H1 (cell line): Measurements from ENCODE around the gene CCNI. TPM values are rescaled to one million over a fixed set of nuclear protein-coding genes. Genes with fewer than 3 reads are reported as not detected.

Experiments
- CTCF ChIA-PET: fragments of 300-600 bp; sonication (Branson Sonifier 250); formaldehyde crosslinking; loops from one replicate; lab custom pipeline; 2021; ENCODE audit not compliant: partially characterized antibody; lab: Charles Lee
- POLR2A ChIA-PET: fragments of 300-600 bp; sonication (Branson Sonifier 250); formaldehyde crosslinking; loops from one replicate; lab custom pipeline; 2021; ENCODE audit warnings: inconsistent platforms; ENCODE audit not compliant: partially characterized antibody; lab: Charles Lee
- DNase-seq, 2 experiments: peaks; one replicate each; pipeline versions ENCODE4 v3.0.0 to v3.0.0-alpha.2; 2010 to 2022; ENCODE audit warnings: low spot score in 2 of 2, low read depth in 1 of 2, mixed read lengths in 1 of 2
- FAIRE-seq: peaks from 2 replicates; lab custom pipeline; 2011; peaks lifted over from hg19 to GRCh38; lab: Jason Lieb, UNC
- H2AFZ ChIP-seq: 2 replicates; pipeline ENCODE4 v1.8.1; 2012; ENCODE audit warnings: low read length, inconsistent platforms
- H2AK5ac ChIP-seq: 2 replicates; pipeline ENCODE4 v1.6.1; 2013; ENCODE audit warnings: low read depth, low read length
- H2BK120ac ChIP-seq: replicated peaks from 2 replicates; pipeline ENCODE3; 2013; ENCODE audit warnings: low read depth, low read length, inconsistent platforms
- H2BK12ac ChIP-seq: 2 replicates; pipeline ENCODE4 v1.6.1; 2013; ENCODE audit warnings: low read depth, low read length
- H2BK15ac ChIP-seq: 2 replicates; pipeline ENCODE4 v1.6.1; 2013; ENCODE audit warnings: low read length
- H2BK20ac ChIP-seq: 2 replicates; pipeline ENCODE4 v1.6.1; 2013; ENCODE audit warnings: low read length
- H2BK5ac ChIP-seq: 2 replicates; pipeline ENCODE4 v1.6.1; 2013; ENCODE audit warnings: low read depth, low read length
- H3K14ac ChIP-seq: 2 replicates; pipeline ENCODE4 v1.6.1; 2013; ENCODE audit warnings: inconsistent platforms; ENCODE audit not compliant: insufficient read length
- H3K18ac ChIP-seq: 2 replicates; pipeline ENCODE4 v1.6.1; 2013; ENCODE audit warnings: low read length; ENCODE audit errors: extremely low read depth
- H3K23ac ChIP-seq: 2 replicates; pipeline ENCODE4 v1.6.1; 2013; ENCODE audit warnings: inconsistent platforms; ENCODE audit not compliant: insufficient read length
- H3K23me2 ChIP-seq: 2 replicates; pipeline ENCODE4 v1.6.1; 2013; ENCODE audit warnings: low read depth, low read length
- H3K27ac ChIP-seq: 2 replicates; pipeline ENCODE4 v1.6.1; 2011; ENCODE audit warnings: low read depth, low read length, inconsistent platforms
- H3K27me3 ChIP-seq, 4 experiments: replicated peaks in 1 of 4; 1 replicate in 1 of 4; 2 replicates in 3 of 4; pipeline versions ENCODE4 v1.6.1 to v1.8.1; 2011 to 2013; ENCODE audit warnings: low read length in 3 of 4, mild to moderate bottlenecking in 3 of 4, inconsistent platforms in 2 of 4, mixed read lengths in 2 of 4, moderate library complexity in 1 of 4; ENCODE audit not compliant: control insufficient read depth in 3 of 4, insufficient read depth in 3 of 4; ENCODE audit errors: extremely low read depth in 1 of 4
- H3K36me3 ChIP-seq, 4 experiments: 2 replicates each; pipeline versions ENCODE4 v1.6.1 to v1.8.1; 2011 to 2013; ENCODE audit warnings: mild to moderate bottlenecking in 4 of 4, low read length in 3 of 4, moderate library complexity in 2 of 4, control low read depth in 1 of 4, inconsistent platforms in 1 of 4; ENCODE audit not compliant: insufficient read depth in 4 of 4, control insufficient read depth in 2 of 4
- H3K4ac ChIP-seq: replicated peaks from 2 replicates; pipeline ENCODE3; 2013; ENCODE audit warnings: low read length, low read depth, mixed read lengths, inconsistent platforms; ENCODE audit not compliant: insufficient read length
- H3K4me1 ChIP-seq, 4 experiments: replicated peaks in 1 of 4; 1 replicate in 1 of 4; 2 replicates in 3 of 4; pipeline versions ENCODE4 v1.6.1 to v1.8.1; 2011 to 2013; ENCODE audit warnings: low read length in 3 of 4, inconsistent platforms in 2 of 4, mixed read lengths in 1 of 4; ENCODE audit not compliant: insufficient read depth in 4 of 4, control insufficient read depth in 3 of 4
- H3K4me2 ChIP-seq, 2 experiments: 2 replicates each; pipeline versions ENCODE4 v1.6.1 to v1.8.1; 2011 to 2013; ENCODE audit warnings: low read depth in 2 of 2, low read length in 2 of 2, control low read depth in 1 of 2, inconsistent platforms in 1 of 2, mild to moderate bottlenecking in 1 of 2; ENCODE audit not compliant: insufficient read depth in 1 of 2
- H3K4me3 ChIP-seq, 4 experiments: fragments of 200-600, 300-600 bp in 1 of 4; sonication (generic), shearing (Covaris generic), sonication (Bioruptor Twin) in 1 of 4; 2 replicates each; pipeline versions ENCODE4 v1.5.1 to v1.8.1; 2011 to 2016; ENCODE audit warnings: low read length in 4 of 4, low read depth in 3 of 4, control low read depth in 2 of 4, inconsistent platforms in 2 of 4, mild to moderate bottlenecking in 2 of 4, mixed read lengths in 1 of 4, moderate library complexity in 1 of 4; ENCODE audit not compliant: insufficient read depth in 2 of 4; ENCODE audit errors: extremely low read depth in 1 of 4
- H3K56ac ChIP-seq: replicated peaks from 2 replicates; pipeline ENCODE3; 2013; ENCODE audit warnings: low read depth, mild to moderate bottlenecking, mixed read lengths, low read length, inconsistent platforms; ENCODE audit not compliant: insufficient read length
- H3K79me1 ChIP-seq: 2 replicates; pipeline ENCODE4 v1.6.1; 2013; ENCODE audit warnings: low read depth, low read length, control low read depth
- H3K79me2 ChIP-seq, 2 experiments: 2 replicates each; pipeline versions ENCODE4 v1.6.1 to v1.8.1; 2012 to 2013; ENCODE audit warnings: low read length in 2 of 2, mild to moderate bottlenecking in 2 of 2, inconsistent platforms in 1 of 2; ENCODE audit not compliant: insufficient read depth in 2 of 2, control insufficient read depth in 1 of 2
- H3K9ac ChIP-seq, 4 experiments: replicated peaks in 1 of 4; 1 replicate in 1 of 4; 2 replicates in 3 of 4; pipeline versions ENCODE4 v1.6.1 to v1.8.1; 2011 to 2013; ENCODE audit warnings: low read depth in 3 of 4, low read length in 3 of 4, control low read depth in 2 of 4, mild to moderate bottlenecking in 2 of 4, moderate library complexity in 2 of 4, inconsistent platforms in 1 of 4; ENCODE audit errors: extremely low read depth in 1 of 4
- H3K9me3 ChIP-seq, 2 experiments: 2 replicates each; pipeline versions ENCODE4 v1.6.1 to v1.8.1; 2012 to 2013; ENCODE audit warnings: mild to moderate bottlenecking in 2 of 2, moderate library complexity in 2 of 2, control low read depth in 1 of 2, inconsistent platforms in 1 of 2, low read depth in 1 of 2, low read length in 1 of 2, mixed read lengths in 1 of 2; ENCODE audit not compliant: insufficient read depth in 2 of 2
- H4K20me1 ChIP-seq, 2 experiments: replicated peaks in 1 of 2; 2 replicates each; pipeline versions ENCODE3 to v1.8.1; 2011 to 2013; ENCODE audit warnings: inconsistent platforms in 2 of 2, low read length in 2 of 2, mild to moderate bottlenecking in 1 of 2; ENCODE audit not compliant: insufficient read depth in 2 of 2, control insufficient read depth in 1 of 2
- H4K5ac ChIP-seq: 2 replicates; pipeline ENCODE4 v1.6.1; 2013; ENCODE audit warnings: low read length, low read depth, mixed read lengths, inconsistent platforms; ENCODE audit not compliant: insufficient read length
- H4K8ac ChIP-seq: 2 replicates; pipeline ENCODE4 v1.8.0; 2013; ENCODE audit warnings: mild to moderate bottlenecking, moderate library complexity, low read length, inconsistent platforms; ENCODE audit not compliant: insufficient read depth; ENCODE audit errors: extremely low read depth
- H4K91ac ChIP-seq: replicated peaks from 2 replicates; pipeline ENCODE3; 2013; ENCODE audit warnings: low read length, mixed read lengths, inconsistent platforms; ENCODE audit not compliant: insufficient read length
- ASH2L ChIP-seq: fragments of 200-600, 300-600 bp; sonication (generic); IDR thresholded peaks from one replicate; pipeline ENCODE4 v1.7.1; 2017; ENCODE audit warnings: low read length
- CBX5 ChIP-seq: fragments of 300-800, 300-1000 bp; sonication (generic); IDR thresholded peaks from 2 replicates; pipeline ENCODE4 v1.7.1; 2016; ENCODE audit warnings: antibody characterized with exemption, low read length, low read depth
- CHD1 ChIP-seq: IDR thresholded peaks from 2 replicates; pipeline ENCODE4 v1.6.1; 2012; ENCODE audit warnings: low read depth, low read length, improper control_type of control experiment
- SIX5 ChIP-seq: IDR thresholded peaks from 2 replicates; pipeline ENCODE4 v1.6.1; 2011; ENCODE audit warnings: mild to moderate bottlenecking, low read depth, low read length
- WGBS, 2 experiments: shearing (Covaris generic) in 1 of 2; methylation state at CpG; one replicate each; pipeline versions ENCODE4 v1.1.6 to v1.1.7; 2013 to 2015; ENCODE audit warnings: low lambda C conversion rate in 2 of 2, mixed read lengths in 2 of 2, inconsistent platforms in 1 of 2, low coverage in 1 of 2, missing lambda C conversion rate in 1 of 2; ENCODE audit not compliant: insufficient replicate concordance in 2 of 2, insufficient coverage in 1 of 2, insufficient read length in 1 of 2; ENCODE audit errors: extremely low coverage in 1 of 2, missing lambda C conversion rate in 1 of 2; 5-methylcytosine and 5-hydroxymethylcytosine counted together
- polyA plus RNA-seq, 7 experiments: library from polyadenylated mRNA; depleted of rRNA in 3 of 7; stranded (reverse) in 5 of 7; unstranded in 2 of 7; fragments of >200 nt in 5 of 7; fragments of 200-250 nt in 2 of 7; gene quantifications; 1 replicate in 5 of 7; 2 replicates in 1 of 7; 4 replicates in 1 of 7; pipeline versions ENCODE4 v1.2.1 to v1.2.3, GENCODE V29; 2011 to 2013; ENCODE audit warnings: missing spikeins in 2 of 7, mixed read lengths in 2 of 7
- total RNA-seq: library from RNA; stranded (reverse); fragmentation: NEBNext Ultra II Directional; extraction: Animal tissue kit (Norgen Biotek cat#: 25700); gene quantifications from 2 replicates; pipeline ENCODE4 v1.2.1, GENCODE V29; 2021

Gene CCNI
- total and polyA plus RNA-seq, 2 of the 8 experiments (the other 6 are each of a cell fraction or from before 2014, with no cell fraction given), result 97.8 to 234 TPM

GRCh38 chr4:77100234-77100633, 24.4 kb upstream of the CCNI start:
- H3K27ac ChIP-seq, result no peak overlapping the region
- no peak overlapping the region for H4K8ac ChIP-seq
- H3K79me1 ChIP-seq, result no peaks in the 10 kb centered on the region
- no peak overlapping the region for H2AFZ ChIP-seq
- H3K23ac ChIP-seq, result no peak overlapping the region
- CTCF ChIA-PET, result interaction anchor here (0.7 to 2.1 kb wide), 8 partner anchors 11 to 103 kb away, joined by 3 to 12 read pairs (median 4); no protein-coding TSS in a partner anchor
- no peak overlapping the region for H4K5ac ChIP-seq
- no peak overlapping the region for H3K4ac ChIP-seq
- DNase-seq (no peak), FAIRE-seq (no peak)
- no peak overlapping the region for H2BK120ac ChIP-seq
- H3K4me2 ChIP-seq, result no peak overlapping the region
- no peaks in the 10 kb centered on the region for H3K9me3 ChIP-seq
- H3K27me3 ChIP-seq, result no peaks in the 10 kb centered on the region
- 86% methylated on average over 2 of the region's 2 CpGs; no CpG with 5 or more reads in 1 of the 2 experiments for WGBS, 2 experiments
- H2BK15ac ChIP-seq, result no peak overlapping the region
- H3K9ac ChIP-seq, result no peak overlapping the region
- H2AK5ac ChIP-seq, result no peak overlapping the region
- H3K4me1 ChIP-seq, result no peaks in the 10 kb centered on the region
- H3K4me3 ChIP-seq, result no peak overlapping the region
- no peak overlapping the region for H3K56ac ChIP-seq
- H3K36me3 ChIP-seq, result no peaks in the 10 kb centered on the region
- H3K14ac ChIP-seq, result no peak overlapping the region
- H2BK5ac ChIP-seq, result no peak overlapping the region
- H3K18ac ChIP-seq, result no peak overlapping the region
- H3K23me2 ChIP-seq, result no peaks in the 10 kb centered on the region
- H4K91ac ChIP-seq, result no peak overlapping the region
- POLR2A ChIA-PET, result no interaction called here
- no peak overlapping the region for H2BK12ac ChIP-seq
- no peak for TF ChIP-seq ASH2L
- no peak for TF ChIP-seq CBX5
- no peak for TF ChIP-seq SIX5
- TF ChIP-seq CHD1, result no peak
- no peaks in the 10 kb centered on the region for H3K79me2 ChIP-seq
- H2BK20ac ChIP-seq, result no peak overlapping the region
- no peaks in the 10 kb centered on the region for H4K20me1 ChIP-seq
